ENCODE measurements around the gene VSIG10L. TPM values are rescaled to one million over a fixed set of nuclear protein-coding genes. Genes with fewer than 3 reads are reported as not detected.

The VSIG10L gene
- total RNA-seq, 1 experiment from 2014 or later, result 4.6 TPM

GRCh38 chr19:51318687-51319648 lies 23.0 kb downstream of the VSIG10L start:
- ATAC-seq, result no peak
- H2AFZ ChIP-seq (ENCODE audit: low read depth, low read length, poor library complexity, severe bottlenecking), result no peak overlapping the region
- POLR2A ChIA-PET, result no interaction called here

More at GRCh38 chr19:51318687-51319648, 23.0 kb downstream of the VSIG10L start:
- no peaks in the 10 kb centered on the region for H3K4me1 ChIP-seq (ENCODE audit: control insufficient read depth in 1 of 2, insufficient read depth in 2 of 2, low read length in 2 of 2)
- H3K4me2 ChIP-seq (ENCODE audit: low read length), result no peak overlapping the region
- H4K20me1 ChIP-seq (ENCODE audit: insufficient read depth), result no peaks in the 10 kb centered on the region
- no peaks in the 10 kb centered on the region for H3K36me3 ChIP-seq (ENCODE audit: control insufficient read depth in 1 of 2, insufficient read depth in 2 of 2, low read length in 2 of 2)
- no peaks in the 10 kb centered on the region for H3K79me2 ChIP-seq (ENCODE audit: insufficient read depth, low read length)
- H3K27ac ChIP-seq (ENCODE audit: low read depth, low read length), result no peak overlapping the region
- no peak overlapping the region for H3K9ac ChIP-seq (ENCODE audit: low read length)
- no peaks in the 10 kb centered on the region; a peak in 1 of 4 replicates for H3K9me3 ChIP-seq (ENCODE audit: control insufficient read depth in 1 of 2, insufficient read depth in 1 of 2, low read depth in 1 of 2, low read length in 2 of 2)
- H3K9me2 ChIP-seq (ENCODE audit: insufficient read depth), result no peaks in the 10 kb centered on the region
- intact Hi-C loops (cut with micrococcal nuclease), result no loop called here
- RAD21 ChIA-PET (ENCODE audit: low non-redundant PET in 1 of 2, low total read pairs in 2 of 2, uncharacterized antibody in 2 of 2, unreplicated experiment in 2 of 2), result no interaction called here
- no peak for DNase-seq (ENCODE audit: low read depth, low spot score)
- CTCF ChIA-PET, result no interaction called here
- peaks cover 8% of the 10 kb centered on the region; the same call in 1 of the 2 replicates for H3K27me3 ChIP-seq (ENCODE audit: insufficient read depth, low read length)
- no TSS peak for BruUV-seq (replicated peaks)
- no peak overlapping the region for H3K4me3 ChIP-seq (replicated peaks in 1 of 2; ENCODE audit: low read depth in 1 of 2, low read length in 2 of 2)
- TF ChIP-seq CTCF (IDR thresholded peaks at IDR 0.05 in 2 of 3, conservative IDR thresholded peaks at IDR 0.05 in 1 of 3; ENCODE audit: borderline replicate concordance in 1 of 3, insufficient read depth in 1 of 3, low read depth in 2 of 3, low read length in 2 of 3), result no peak
- TF ChIP-seq CBX3 (IDR thresholded peaks at IDR 0.05; ENCODE audit: low read depth), result no peak
- no peak for TF ChIP-seq TCF7L2 (IDR thresholded peaks at IDR 0.05; ENCODE audit: borderline replicate concordance, extremely low read depth, insufficient read depth, insufficient read length)
- TF ChIP-seq JUND (IDR thresholded peaks at IDR 0.05), result no peak
- peak; percentile 61 for TF ChIP-seq REST (IDR thresholded peaks at IDR 0.05; ENCODE audit: low read depth)

Data from HCT116 (cell line).